ENCODE results near the gene GPC6.

GPC6 gene

DNA sequence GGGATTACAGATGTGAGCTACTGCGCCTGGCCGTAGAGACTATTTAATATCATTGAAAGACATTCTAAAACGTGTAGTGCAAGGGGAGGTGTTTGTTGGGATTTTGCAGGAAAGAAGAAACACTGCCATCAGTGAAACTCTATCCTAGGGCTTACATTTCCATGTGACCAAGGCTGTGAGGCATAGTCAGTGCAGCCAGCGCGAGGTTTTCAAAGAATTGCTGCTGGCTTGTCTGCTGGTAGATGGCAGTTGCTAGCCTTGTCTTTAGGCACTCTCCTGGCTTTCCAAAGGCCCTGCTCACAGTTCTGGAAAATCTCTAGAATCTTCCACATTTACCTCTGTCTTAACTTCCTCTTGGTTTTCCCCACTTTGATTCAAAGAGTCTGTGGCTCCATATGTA lies 77.5 kb downstream of the GPC6 start:
- no peak overlapping the region for H3K4me2 ChIP-seq
- H4K20me1 ChIP-seq (ENCODE audit: insufficient read depth) = no peaks in the 10 kb centered on the region
- no peaks in the 10 kb centered on the region for H3K4me1 ChIP-seq (ENCODE audit: low read depth, poor library complexity, severe bottlenecking)
- H3K9ac ChIP-seq = no peak overlapping the region
- no peak overlapping the region for H2AFZ ChIP-seq (ENCODE audit: low read depth)
- H3K27me3 ChIP-seq (ENCODE audit: insufficient read depth, low read depth) = no peaks in the 10 kb centered on the region
- no peaks in the 10 kb centered on the region for H3K36me3 ChIP-seq (ENCODE audit: insufficient read depth)
- no peak overlapping the region for H3K27ac ChIP-seq
- no peak overlapping the region for H3K4me3 ChIP-seq (IDR thresholded peaks at IDR 0.05; ENCODE audit: insufficient read depth, low read depth, low read length)
- no peaks in the 10 kb centered on the region for H3K79me2 ChIP-seq (ENCODE audit: insufficient read depth, low read depth)
- TF ChIP-seq, protein P1, sequence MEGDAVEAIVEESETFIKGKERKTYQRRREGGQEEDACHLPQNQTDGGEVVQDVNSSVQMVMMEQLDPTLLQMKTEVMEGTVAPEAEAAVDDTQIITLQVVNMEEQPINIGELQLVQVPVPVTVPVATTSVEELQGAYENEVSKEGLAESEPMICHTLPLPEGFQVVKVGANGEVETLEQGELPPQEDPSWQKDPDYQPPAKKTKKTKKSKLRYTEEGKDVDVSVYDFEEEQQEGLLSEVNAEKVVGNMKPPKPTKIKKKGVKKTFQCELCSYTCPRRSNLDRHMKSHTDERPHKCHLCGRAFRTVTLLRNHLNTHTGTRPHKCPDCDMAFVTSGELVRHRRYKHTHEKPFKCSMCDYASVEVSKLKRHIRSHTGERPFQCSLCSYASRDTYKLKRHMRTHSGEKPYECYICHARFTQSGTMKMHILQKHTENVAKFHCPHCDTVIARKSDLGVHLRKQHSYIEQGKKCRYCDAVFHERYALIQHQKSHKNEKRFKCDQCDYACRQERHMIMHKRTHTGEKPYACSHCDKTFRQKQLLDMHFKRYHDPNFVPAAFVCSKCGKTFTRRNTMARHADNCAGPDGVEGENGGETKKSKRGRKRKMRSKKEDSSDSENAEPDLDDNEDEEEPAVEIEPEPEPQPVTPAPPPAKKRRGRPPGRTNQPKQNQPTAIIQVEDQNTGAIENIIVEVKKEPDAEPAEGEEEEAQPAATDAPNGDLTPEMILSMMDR (conservative IDR thresholded peaks at IDR 0.05; ENCODE audit: low read depth, low read length) = no peak

DNA sequence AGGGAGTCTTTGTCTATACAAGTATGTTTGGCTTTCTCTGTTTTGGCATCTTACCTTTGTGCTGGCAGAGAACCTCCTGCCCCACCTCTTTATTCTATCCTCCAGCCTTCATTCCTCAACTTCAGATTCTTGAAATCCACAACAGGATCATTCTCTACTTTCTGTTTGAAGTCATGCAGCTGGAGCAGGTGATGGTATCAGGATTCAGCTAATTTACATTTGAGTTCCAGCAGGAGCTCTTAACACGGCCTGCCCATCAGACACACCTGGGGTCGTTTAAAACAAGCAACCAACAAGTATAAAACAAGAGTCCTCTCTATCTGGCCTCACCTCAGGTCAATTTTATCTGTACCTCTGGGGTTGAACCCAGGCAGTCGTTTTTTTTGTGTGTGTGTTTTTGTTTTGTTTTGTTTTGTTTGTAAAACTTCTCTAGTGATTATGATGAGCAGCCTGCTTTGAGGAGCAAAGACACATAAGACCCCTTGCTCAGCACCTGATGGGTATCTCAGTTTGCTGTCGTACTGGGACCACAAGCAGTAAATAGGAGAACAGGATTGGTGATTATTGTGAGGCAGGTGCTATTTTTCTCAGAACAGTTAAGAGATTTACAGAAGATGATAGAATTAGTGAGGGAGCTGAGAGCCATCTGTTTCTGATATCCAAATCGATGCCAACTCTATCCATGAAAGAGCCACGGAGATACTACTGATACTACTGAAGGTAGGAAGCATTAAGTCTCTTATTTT lies 78.4 kb downstream of the GPC6 start:
- TF ChIP-seq, protein P1 (conservative IDR thresholded peaks at IDR 0.05; ENCODE audit: low read depth, low read length) = no peak
- no peaks in the 10 kb centered on the region for H3K27me3 ChIP-seq (ENCODE audit: insufficient read depth, low read depth)
- H4K20me1 ChIP-seq (ENCODE audit: insufficient read depth) = no peaks in the 10 kb centered on the region
- no peaks in the 10 kb centered on the region for H3K36me3 ChIP-seq (ENCODE audit: insufficient read depth)
- H2AFZ ChIP-seq (ENCODE audit: low read depth) = no peak overlapping the region
- H3K9ac ChIP-seq = no peak overlapping the region
- H3K27ac ChIP-seq = no peak overlapping the region
- no peak overlapping the region for H3K4me3 ChIP-seq (IDR thresholded peaks at IDR 0.05; ENCODE audit: insufficient read depth, low read depth, low read length)
- no peaks in the 10 kb centered on the region for H3K79me2 ChIP-seq (ENCODE audit: insufficient read depth, low read depth)
- no peaks in the 10 kb centered on the region for H3K4me1 ChIP-seq (ENCODE audit: low read depth, poor library complexity, severe bottlenecking)
- no peak overlapping the region for H3K4me2 ChIP-seq

DNA sequence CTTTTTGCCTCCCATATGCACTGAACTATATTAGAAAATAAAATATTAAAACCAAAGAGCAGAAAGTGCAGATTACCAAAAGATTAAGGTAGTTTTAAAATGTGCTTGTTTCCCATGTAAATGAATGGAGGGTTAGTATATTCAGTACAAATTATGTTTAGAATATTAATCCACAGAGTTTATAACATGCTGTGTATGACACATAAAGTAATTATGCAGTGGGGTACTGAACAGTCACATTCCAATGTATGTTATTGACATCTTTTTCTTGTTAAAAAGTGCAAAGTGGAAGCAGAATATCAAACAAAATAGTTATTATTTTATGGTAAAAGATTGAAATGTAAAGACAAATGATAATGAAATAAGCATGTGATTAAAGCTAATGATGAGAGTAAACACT lies 79.3 kb downstream of the GPC6 start:
- no peaks in the 10 kb centered on the region for H4K20me1 ChIP-seq (ENCODE audit: insufficient read depth)
- TF ChIP-seq, protein P1 (conservative IDR thresholded peaks at IDR 0.05; ENCODE audit: low read depth, low read length) = no peak
- no peak overlapping the region for H3K4me2 ChIP-seq
- no peaks in the 10 kb centered on the region for H3K36me3 ChIP-seq (ENCODE audit: insufficient read depth)
- H2AFZ ChIP-seq (ENCODE audit: low read depth) = no peak overlapping the region
- H3K79me2 ChIP-seq (ENCODE audit: insufficient read depth, low read depth) = no peaks in the 10 kb centered on the region
- no peak overlapping the region for H3K9ac ChIP-seq
- H3K27ac ChIP-seq = no peak overlapping the region
- H3K27me3 ChIP-seq (ENCODE audit: insufficient read depth, low read depth) = no peaks in the 10 kb centered on the region
- no peak overlapping the region for H3K4me3 ChIP-seq (IDR thresholded peaks at IDR 0.05; ENCODE audit: insufficient read depth, low read depth, low read length)
- H3K4me1 ChIP-seq (ENCODE audit: low read depth, poor library complexity, severe bottlenecking) = no peaks in the 10 kb centered on the region

DNA sequence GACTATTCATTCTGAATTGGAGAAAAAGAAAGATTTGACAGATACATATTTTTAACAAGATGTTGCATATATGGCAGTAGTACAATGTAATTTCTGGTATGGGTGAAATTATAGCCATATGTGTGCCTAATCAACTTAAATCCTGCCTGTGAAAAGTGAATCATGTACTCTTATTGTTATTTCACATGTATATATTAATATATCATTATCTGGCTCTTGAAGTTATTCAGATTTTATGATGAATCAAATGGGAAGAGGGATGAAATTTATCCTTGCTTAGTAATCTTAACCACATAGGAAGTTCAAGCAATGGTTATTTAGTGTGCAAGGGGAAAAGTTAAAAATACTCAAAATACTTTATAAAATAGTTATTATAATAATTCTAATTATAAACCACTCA lies 80.5 kb downstream of the GPC6 start:
- no peak overlapping the region for H3K4me3 ChIP-seq (IDR thresholded peaks at IDR 0.05; ENCODE audit: insufficient read depth, low read depth, low read length)
- TF ChIP-seq, protein P1 (conservative IDR thresholded peaks at IDR 0.05; ENCODE audit: low read depth, low read length) = no peak
- no peaks in the 10 kb centered on the region for H3K27me3 ChIP-seq (ENCODE audit: insufficient read depth, low read depth)
- H3K79me2 ChIP-seq (ENCODE audit: insufficient read depth, low read depth) = no peaks in the 10 kb centered on the region
- H4K20me1 ChIP-seq (ENCODE audit: insufficient read depth) = no peaks in the 10 kb centered on the region
- H3K4me2 ChIP-seq = no peak overlapping the region
- H3K36me3 ChIP-seq (ENCODE audit: insufficient read depth) = no peaks in the 10 kb centered on the region
- no peaks in the 10 kb centered on the region for H3K4me1 ChIP-seq (ENCODE audit: low read depth, poor library complexity, severe bottlenecking)
- H2AFZ ChIP-seq (ENCODE audit: low read depth) = no peak overlapping the region
- H3K27ac ChIP-seq = no peak overlapping the region
- H3K9ac ChIP-seq = no peak overlapping the region
